Natural killer cell (primary cell): ENCODE data around the gene SLC24A5. TPM values are rescaled to one million over a fixed set of nuclear protein-coding genes. Genes with fewer than 3 reads are reported as not detected.

Experiments
- ATAC-seq, 3 donors: fragments of 150-1000 bp in 2 of 3; fragments of 200-7000 bp in 1 of 3; cut with Tn5 transposase; 1 replicate in 1 of 3; 2 replicates in 2 of 3; pipeline ENCODE4 v1.10.0; 2021; ENCODE audit warnings: mild to moderate bottlenecking in 2 of 3, moderate library complexity in 2 of 3
- DNase-seq, 2 donors: peaks; one replicate each; pipeline versions ENCODE4 v3.0.0 to v3.0.0-alpha.2; 2013 to 2021; ENCODE audit warnings: mixed read lengths in 1 of 2
- H3K27ac ChIP-seq: one replicate; pipeline ENCODE4 v1.5.1; 2013; ENCODE audit warnings: mild to moderate bottlenecking, low read length
- H3K27me3 ChIP-seq: one replicate; pipeline ENCODE4 v1.6.1; 2013; ENCODE audit warnings: low read length; ENCODE audit not compliant: control insufficient read depth, insufficient read depth
- H3K36me3 ChIP-seq: one replicate; pipeline ENCODE4 v1.6.1; 2013; ENCODE audit warnings: low read length; ENCODE audit not compliant: control insufficient read depth, insufficient read depth
- H3K4me1 ChIP-seq: one replicate; pipeline ENCODE4 v1.6.1; 2013; ENCODE audit warnings: low read length; ENCODE audit not compliant: control insufficient read depth, insufficient read depth
- H3K4me3 ChIP-seq: one replicate; pipeline ENCODE4 v1.5.1; 2013; ENCODE audit warnings: low read length
- H3K9me3 ChIP-seq: one replicate; pipeline ENCODE4 v1.6.1; 2013; ENCODE audit warnings: low read length; ENCODE audit not compliant: control insufficient read depth, insufficient read depth
- H3K27ac Mint-ChIP-seq, 2 donors: one replicate each; pipeline ENCODE4 v1.8.0; 2022; ENCODE audit warnings: mild to moderate bottlenecking in 2 of 2, mixed read lengths in 2 of 2, moderate library complexity in 1 of 2
- H3K27me3 Mint-ChIP-seq, 2 donors: one replicate each; pipeline ENCODE4 v1.8.0; 2022; ENCODE audit warnings: low read depth in 2 of 2, mixed read lengths in 2 of 2
- H3K36me3 Mint-ChIP-seq: one replicate; pipeline ENCODE4 v1.8.0; 2022; ENCODE audit warnings: mixed read lengths
- H3K4me1 Mint-ChIP-seq, 2 donors: one replicate each; pipeline ENCODE4 v1.8.0; 2022; ENCODE audit warnings: mixed read lengths in 2 of 2
- H3K4me3 Mint-ChIP-seq: one replicate; pipeline ENCODE4 v1.8.0; 2022; ENCODE audit warnings: mild to moderate bottlenecking, moderate library complexity, mixed read lengths
- H3K9me3 Mint-ChIP-seq, 2 donors: one replicate each; pipeline ENCODE4 v1.8.0; 2022; ENCODE audit warnings: mixed read lengths in 2 of 2
- WGBS: methylation state at CpG from one replicate; pipeline ENCODE4 v1.1.7; 2013; ENCODE audit warnings: missing lambda C conversion rate; ENCODE audit not compliant: insufficient coverage; 5-methylcytosine and 5-hydroxymethylcytosine counted together
- intact Hi-C: fragments of 100-400 bp; cut with micrococcal nuclease; formaldehyde crosslinking; loops from one replicate; pipeline ENCODE4 v1.14.2; 2022
- total RNA-seq, 4 donors: library from RNA; stranded (reverse); fragments of 120-200 nt in 1 of 4; gene quantifications; one replicate each; pipeline versions ENCODE4 v1.2.3 to v1.2.4, GENCODE V29; 2013 to 2022
- TF ChIP-seq, protein P1 (sequence below): fragments of 200-600 bp; IDR thresholded peaks from one replicate; pipeline ENCODE4 v1.8.0; 2022; ENCODE audit warnings: antibody characterized with exemption

The SLC24A5 gene
- total RNA-seq, 3 donors from 2014 or later (not counting 1 experiment from before 2014, with no cell fraction given): not detected

DNA sequence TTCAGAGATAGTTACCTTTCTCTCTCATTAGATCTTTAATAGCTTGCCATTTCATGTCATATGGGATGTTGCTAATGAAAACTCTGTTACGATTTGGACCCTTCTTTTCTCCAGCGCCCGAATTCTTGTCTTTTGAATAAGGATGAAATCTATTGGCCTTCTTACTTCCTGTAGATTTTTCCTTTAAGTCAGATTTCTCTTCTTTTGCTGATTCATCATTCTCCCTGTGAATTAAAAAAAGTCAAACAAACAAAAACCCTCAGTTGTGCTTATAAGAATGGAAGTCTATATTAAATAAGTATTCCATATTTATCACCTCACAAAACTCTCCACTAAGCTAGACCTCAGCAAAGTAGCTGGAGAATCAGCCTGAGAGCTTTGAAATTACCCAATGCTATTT is 47.8 kb downstream of the SLC24A5 start:
- intact Hi-C loops: no loop called here
- no peak overlapping the region for H3K4me3 ChIP-seq
- H3K27me3 ChIP-seq: no peaks in the 10 kb centered on the region
- Mint-ChIP-seq H3K27me3 (no peaks in the 10 kb centered on the region), H3K36me3 (peaks cover 6% of the 10 kb centered on the region), H3K4me1 (no peaks in the 10 kb centered on the region), H3K9me3 (peaks cover 0 to 2% of the 10 kb centered on the region in 2 donors), H3K27ac (no peak overlapping the region), H3K4me3 (no peak overlapping the region)
- TF ChIP-seq, protein P1, sequence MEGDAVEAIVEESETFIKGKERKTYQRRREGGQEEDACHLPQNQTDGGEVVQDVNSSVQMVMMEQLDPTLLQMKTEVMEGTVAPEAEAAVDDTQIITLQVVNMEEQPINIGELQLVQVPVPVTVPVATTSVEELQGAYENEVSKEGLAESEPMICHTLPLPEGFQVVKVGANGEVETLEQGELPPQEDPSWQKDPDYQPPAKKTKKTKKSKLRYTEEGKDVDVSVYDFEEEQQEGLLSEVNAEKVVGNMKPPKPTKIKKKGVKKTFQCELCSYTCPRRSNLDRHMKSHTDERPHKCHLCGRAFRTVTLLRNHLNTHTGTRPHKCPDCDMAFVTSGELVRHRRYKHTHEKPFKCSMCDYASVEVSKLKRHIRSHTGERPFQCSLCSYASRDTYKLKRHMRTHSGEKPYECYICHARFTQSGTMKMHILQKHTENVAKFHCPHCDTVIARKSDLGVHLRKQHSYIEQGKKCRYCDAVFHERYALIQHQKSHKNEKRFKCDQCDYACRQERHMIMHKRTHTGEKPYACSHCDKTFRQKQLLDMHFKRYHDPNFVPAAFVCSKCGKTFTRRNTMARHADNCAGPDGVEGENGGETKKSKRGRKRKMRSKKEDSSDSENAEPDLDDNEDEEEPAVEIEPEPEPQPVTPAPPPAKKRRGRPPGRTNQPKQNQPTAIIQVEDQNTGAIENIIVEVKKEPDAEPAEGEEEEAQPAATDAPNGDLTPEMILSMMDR: no peak
- no peak for DNase-seq
- no peaks in the 10 kb centered on the region for H3K9me3 ChIP-seq
- ATAC-seq: no peak
- H3K27ac ChIP-seq: no peak overlapping the region
- no peaks in the 10 kb centered on the region for H3K36me3 ChIP-seq
- 61% methylated on average over 3 of the region's 3 CpGs for whole genome bisulfite sequencing
- H3K4me1 ChIP-seq: no peaks in the 10 kb centered on the region

DNA sequence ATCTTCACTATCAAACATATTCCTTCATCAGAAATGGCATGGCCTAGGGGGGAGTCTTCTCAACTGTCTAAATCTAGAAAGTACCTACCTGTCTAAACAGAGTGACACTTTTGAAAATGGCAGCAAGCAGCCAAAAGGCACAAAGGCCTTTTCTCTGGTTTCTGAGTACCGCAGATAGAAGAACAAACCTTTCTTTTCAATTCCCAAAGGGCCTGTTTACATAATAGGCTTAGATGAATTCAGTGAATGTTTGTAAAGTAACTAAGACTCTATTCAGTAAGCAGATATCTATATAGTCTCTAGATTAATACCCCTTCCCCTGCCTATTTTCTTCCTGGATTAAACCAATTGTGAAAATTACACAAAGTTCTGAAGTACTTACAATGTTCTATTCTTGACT is 50.2 kb downstream of the SLC24A5 start:
- ATAC-seq: no peak
- no peak overlapping the region for H3K27ac Mint-ChIP-seq
- H3K4me1 ChIP-seq: no peaks in the 10 kb centered on the region
- DNase-seq: no peak
- whole genome bisulfite sequencing: 83% methylated on average over 1 of the region's 1 CpG
- H3K4me1 Mint-ChIP-seq: no peaks in the 10 kb centered on the region
- intact Hi-C loops: no loop called here
- no peaks in the 10 kb centered on the region for H3K27me3 ChIP-seq
- no peaks in the 10 kb centered on the region for H3K36me3 ChIP-seq
- peaks cover 0 to 2% of the 10 kb centered on the region in 2 donors for H3K9me3 Mint-ChIP-seq
- no peak overlapping the region for H3K27ac ChIP-seq
- H3K4me3 ChIP-seq: no peak overlapping the region
- H3K4me3 Mint-ChIP-seq: no peak overlapping the region
- no peaks in the 10 kb centered on the region for H3K27me3 Mint-ChIP-seq
- TF ChIP-seq, protein P1: no peak
- H3K36me3 Mint-ChIP-seq: no peaks in the 10 kb centered on the region
- no peaks in the 10 kb centered on the region for H3K9me3 ChIP-seq

DNA sequence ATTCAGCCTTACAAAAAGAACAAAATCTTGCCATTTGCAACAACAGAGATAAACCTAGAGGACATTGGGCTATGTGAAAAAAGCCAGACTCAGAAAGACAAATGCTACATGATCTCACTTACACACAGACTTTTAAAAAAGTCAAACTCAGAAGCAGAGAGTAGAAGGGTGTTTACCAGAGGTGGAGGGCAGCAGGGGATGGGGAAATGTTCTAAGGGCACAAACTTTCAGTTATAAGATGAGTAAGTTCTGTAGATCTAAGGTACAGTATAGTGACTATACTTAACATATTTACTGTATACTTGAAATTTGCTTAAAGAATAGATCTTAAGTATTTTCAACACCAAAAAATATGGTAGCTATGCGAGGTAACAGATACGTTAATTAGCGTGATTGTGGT is 54.3 kb downstream of the SLC24A5 start:
- H3K36me3 ChIP-seq: no peaks in the 10 kb centered on the region
- TF ChIP-seq, protein P1: no peak
- H3K27me3 ChIP-seq: peaks cover 6% of the 10 kb centered on the region
- intact Hi-C loops: no loop called here
- H3K4me1 Mint-ChIP-seq: peaks cover 10 to 11% of the 10 kb centered on the region in 2 donors
- peaks cover 3 to 10% of the 10 kb centered on the region in 2 donors for H3K27me3 Mint-ChIP-seq
- ATAC-seq (no peak), DNase-seq (no peak)
- no peaks in the 10 kb centered on the region for H3K36me3 Mint-ChIP-seq
- H3K4me3 Mint-ChIP-seq: no peak overlapping the region
- peaks cover 0 to 2% of the 10 kb centered on the region in 2 donors for H3K9me3 Mint-ChIP-seq
- no peak overlapping the region for H3K27ac ChIP-seq
- WGBS: 100% methylated on average over 3 of the region's 3 CpGs
- H3K27ac Mint-ChIP-seq: no peak overlapping the region
- H3K4me3 ChIP-seq: no peak overlapping the region
- peaks cover 4% of the 10 kb centered on the region for H3K4me1 ChIP-seq
- no peaks in the 10 kb centered on the region for H3K9me3 ChIP-seq

DNA sequence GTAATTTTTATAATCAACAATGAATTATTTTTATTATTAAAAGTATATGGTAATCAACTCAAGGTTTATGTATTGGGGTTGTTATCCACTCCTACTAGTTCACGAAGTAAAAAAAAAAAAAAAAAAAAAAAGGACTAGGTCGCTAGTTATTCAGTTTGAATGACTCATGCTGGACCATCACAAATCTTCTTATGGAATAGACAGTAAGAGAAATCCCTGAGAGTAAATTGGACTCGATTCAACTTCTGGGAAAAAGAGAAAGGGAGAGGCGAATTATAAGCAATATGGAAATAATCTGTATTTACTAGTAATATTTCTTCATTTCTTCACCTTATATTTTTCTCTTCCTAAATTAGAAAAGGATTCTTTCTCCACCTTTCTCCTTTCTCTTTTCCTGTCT is 55.3 kb downstream of the SLC24A5 start:
- peaks cover 10 to 11% of the 10 kb centered on the region in 2 donors for H3K4me1 Mint-ChIP-seq
- no peak overlapping the region for H3K27ac Mint-ChIP-seq
- intact Hi-C loops: no loop called here
- Histone ChIP-seq H3K27ac (no peak overlapping the region), H3K9me3 (no peaks in the 10 kb centered on the region), H3K27me3 (peaks cover 8% of the 10 kb centered on the region), H3K36me3 (no peaks in the 10 kb centered on the region), H3K4me1 (peaks cover 4% of the 10 kb centered on the region), H3K4me3 (no peak overlapping the region)
- no peak for ATAC-seq
- no peak for DNase-seq
- no CpG with 5 or more reads among the region's 4 CpGs for WGBS
- H3K4me3 Mint-ChIP-seq: no peak overlapping the region
- TF ChIP-seq, protein P1: no peak
- peaks cover 5 to 10% of the 10 kb centered on the region in 2 donors for H3K27me3 Mint-ChIP-seq
- H3K9me3 Mint-ChIP-seq: peaks cover 0 to 2% of the 10 kb centered on the region in 2 donors
- no peaks in the 10 kb centered on the region for H3K36me3 Mint-ChIP-seq
